DND-41 (cell line): ENCODE measurements around the gene BRD7.

Experiments used
- ATAC-seq: fragments of 200-7000 bp; cut with Tn5 transposase; 3 replicates; pipeline ENCODE4 v1.9.1; 2021; ENCODE audit warnings: low read depth; ENCODE audit not compliant: insufficient read depth
- DNase-seq: peaks from one replicate; pipeline ENCODE4 v3.0.0-alpha.2; 2020
- H2AFZ ChIP-seq: 2 replicates; pipeline ENCODE4 v1.6.0; 2012; ENCODE audit warnings: low read depth, low read length
- H3K27ac ChIP-seq: 2 replicates; pipeline ENCODE4 v1.5.1; 2012; ENCODE audit warnings: low read length, inconsistent platforms
- H3K27me3 ChIP-seq: fragments of 200-600 bp; sonication (generic); 2 replicates; pipeline ENCODE4 v1.6.0; 2012; ENCODE audit warnings: low read length, mild to moderate bottlenecking, inconsistent platforms; ENCODE audit not compliant: insufficient read depth, poor library complexity
- H3K36me3 ChIP-seq: 2 replicates; pipeline ENCODE4 v1.5.1; 2012; ENCODE audit warnings: low read length, inconsistent platforms; ENCODE audit not compliant: insufficient read depth
- H3K4me1 ChIP-seq: 2 replicates; pipeline ENCODE4 v1.5.1; 2012; ENCODE audit warnings: mild to moderate bottlenecking, low read length; ENCODE audit not compliant: insufficient read depth
- H3K4me2 ChIP-seq: 2 replicates; pipeline ENCODE4 v1.6.0; 2012; ENCODE audit warnings: mild to moderate bottlenecking, moderate library complexity, low read length, inconsistent platforms; ENCODE audit not compliant: insufficient read depth
- H3K4me3 ChIP-seq, 2 experiments: fragments of 200-600 bp in 1 of 2; shearing (Covaris generic) in 1 of 2; 2 replicates each; pipeline ENCODE4 v1.5.1; 2012 to 2016; ENCODE audit warnings: inconsistent platforms in 2 of 2, low read length in 2 of 2, mild to moderate bottlenecking in 2 of 2, low read depth in 1 of 2, moderate library complexity in 1 of 2
- H3K79me2 ChIP-seq: 2 replicates; pipeline ENCODE4 v1.6.0; 2012; ENCODE audit warnings: low read length, inconsistent platforms; ENCODE audit not compliant: insufficient read depth
- H3K9ac ChIP-seq: 2 replicates; pipeline ENCODE4 v1.6.0; 2012; ENCODE audit warnings: low read depth, mild to moderate bottlenecking, inconsistent platforms, low read length, moderate library complexity
- H3K9me3 ChIP-seq: 2 replicates; pipeline ENCODE4 v1.5.1; 2012; ENCODE audit warnings: low read length, moderate library complexity, mild to moderate bottlenecking, inconsistent platforms; ENCODE audit not compliant: insufficient read depth, severe bottlenecking
- H4K20me1 ChIP-seq: 2 replicates; pipeline ENCODE4 v1.6.0; 2012; ENCODE audit warnings: low read length; ENCODE audit not compliant: insufficient read depth
- EZH2 ChIP-seq: IDR thresholded peaks from 3 replicates; pipeline ENCODE4 v1.6.1; 2012; ENCODE audit warnings: borderline replicate concordance, low read depth, mild to moderate bottlenecking, moderate library complexity, low read length, inconsistent platforms; ENCODE audit not compliant: severe bottlenecking
- TF ChIP-seq, protein P1 (sequence below): IDR thresholded peaks from 2 replicates; pipeline ENCODE4 v1.5.1; 2012; ENCODE audit warnings: borderline replicate concordance, low read length, moderate library complexity, mild to moderate bottlenecking; ENCODE audit not compliant: poor library complexity, severe bottlenecking; ENCODE audit errors: extremely low read depth

The BRD7 gene

DNA sequence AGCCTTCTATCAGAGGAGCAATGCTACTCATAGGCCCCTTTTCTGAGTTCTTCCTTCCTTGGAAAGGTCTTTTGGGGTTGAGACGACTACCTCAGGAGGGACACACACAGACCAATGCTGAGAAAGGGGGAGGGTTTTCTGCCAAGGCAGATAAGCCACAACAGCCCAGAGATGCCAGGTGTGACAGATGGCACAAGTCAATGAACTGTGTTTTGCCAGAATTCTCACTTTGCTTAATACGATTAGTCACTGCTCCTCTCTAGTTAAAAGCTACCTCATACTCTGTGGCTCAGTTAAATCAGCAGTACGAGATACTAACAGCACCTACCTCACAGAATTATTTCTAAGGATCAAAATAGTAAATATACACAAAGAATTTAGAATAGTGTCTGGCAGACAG lies 8.0 kb downstream of the BRD7 start:
- H3K27ac ChIP-seq = no peak overlapping the region
- no peak overlapping the region for H3K4me3 ChIP-seq
- no peaks in the 10 kb centered on the region for H3K9me3 ChIP-seq
- no peak for TF ChIP-seq EZH2
- TF ChIP-seq, protein P1, sequence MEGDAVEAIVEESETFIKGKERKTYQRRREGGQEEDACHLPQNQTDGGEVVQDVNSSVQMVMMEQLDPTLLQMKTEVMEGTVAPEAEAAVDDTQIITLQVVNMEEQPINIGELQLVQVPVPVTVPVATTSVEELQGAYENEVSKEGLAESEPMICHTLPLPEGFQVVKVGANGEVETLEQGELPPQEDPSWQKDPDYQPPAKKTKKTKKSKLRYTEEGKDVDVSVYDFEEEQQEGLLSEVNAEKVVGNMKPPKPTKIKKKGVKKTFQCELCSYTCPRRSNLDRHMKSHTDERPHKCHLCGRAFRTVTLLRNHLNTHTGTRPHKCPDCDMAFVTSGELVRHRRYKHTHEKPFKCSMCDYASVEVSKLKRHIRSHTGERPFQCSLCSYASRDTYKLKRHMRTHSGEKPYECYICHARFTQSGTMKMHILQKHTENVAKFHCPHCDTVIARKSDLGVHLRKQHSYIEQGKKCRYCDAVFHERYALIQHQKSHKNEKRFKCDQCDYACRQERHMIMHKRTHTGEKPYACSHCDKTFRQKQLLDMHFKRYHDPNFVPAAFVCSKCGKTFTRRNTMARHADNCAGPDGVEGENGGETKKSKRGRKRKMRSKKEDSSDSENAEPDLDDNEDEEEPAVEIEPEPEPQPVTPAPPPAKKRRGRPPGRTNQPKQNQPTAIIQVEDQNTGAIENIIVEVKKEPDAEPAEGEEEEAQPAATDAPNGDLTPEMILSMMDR = no peak
- DNase-seq (no peak), ATAC-seq (0 out of 3 replicates have a peak, but pooled peaks have one; percentile 29)
- H2AFZ ChIP-seq = no peak overlapping the region
- peaks cover 26% of the 10 kb centered on the region for H3K4me1 ChIP-seq
- peak overlapping the region; percentile 16; the same call in 1 of the 2 replicates for H3K4me2 ChIP-seq
- H3K9ac ChIP-seq = no peak overlapping the region
- peaks cover 80% of the 10 kb centered on the region for H4K20me1 ChIP-seq
- peaks cover 93% of the 10 kb centered on the region for H3K36me3 ChIP-seq
- H3K79me2 ChIP-seq = peaks cover 99% of the 10 kb centered on the region
- no peaks in the 10 kb centered on the region for H3K27me3 ChIP-seq

DNA sequence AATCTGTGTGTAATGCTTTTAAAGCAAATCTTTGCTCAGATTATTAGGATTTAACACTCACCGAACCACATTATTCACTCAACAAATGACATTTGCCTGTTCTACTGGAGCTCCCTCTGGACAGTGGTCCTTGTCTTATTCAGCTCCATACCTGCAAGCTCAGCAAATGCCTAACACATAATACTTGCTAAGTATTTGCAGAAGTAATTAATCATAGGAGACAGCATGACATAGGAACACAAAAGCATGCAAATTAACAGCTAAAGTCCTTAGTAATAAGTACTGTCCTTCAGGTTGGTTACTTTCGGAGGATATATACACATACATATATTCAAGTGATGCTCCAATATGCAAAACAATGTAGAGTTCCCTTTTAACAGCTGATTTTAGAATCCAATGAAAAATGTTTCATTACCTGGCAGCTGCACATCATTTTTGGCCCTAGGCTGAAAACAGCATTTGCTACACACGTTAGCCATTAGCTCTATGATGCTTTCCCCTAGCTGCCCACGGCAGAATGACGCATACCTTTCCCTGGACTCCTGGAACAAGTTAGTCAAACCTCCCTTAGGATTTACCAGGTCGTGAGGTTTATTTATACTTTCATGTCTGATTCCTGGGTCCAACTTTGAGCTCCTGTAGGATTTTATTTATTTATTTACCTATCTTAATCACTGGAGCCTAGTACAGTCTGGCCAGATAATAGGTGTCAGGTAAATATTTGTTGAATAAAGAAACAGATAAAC lies 8.6 kb downstream of the BRD7 start:
- Histone ChIP-seq H3K4me2 (no peak overlapping the region; the same call in 1 of the 2 replicates), H4K20me1 (peaks cover 83% of the 10 kb centered on the region), H3K27me3 (no peaks in the 10 kb centered on the region), H3K79me2 (peaks cover 99% of the 10 kb centered on the region), H3K27ac (no peak overlapping the region), H3K4me3 (no peak overlapping the region), H3K4me1 (peaks cover 20% of the 10 kb centered on the region), H3K36me3 (peaks cover 92% of the 10 kb centered on the region), H3K9me3 (no peaks in the 10 kb centered on the region), H2AFZ (no peak overlapping the region), H3K9ac (no peak overlapping the region)
- ATAC-seq = no peak
- DNase-seq = no peak
- no peak for TF ChIP-seq EZH2
- TF ChIP-seq, protein P1 = no peak

DNA sequence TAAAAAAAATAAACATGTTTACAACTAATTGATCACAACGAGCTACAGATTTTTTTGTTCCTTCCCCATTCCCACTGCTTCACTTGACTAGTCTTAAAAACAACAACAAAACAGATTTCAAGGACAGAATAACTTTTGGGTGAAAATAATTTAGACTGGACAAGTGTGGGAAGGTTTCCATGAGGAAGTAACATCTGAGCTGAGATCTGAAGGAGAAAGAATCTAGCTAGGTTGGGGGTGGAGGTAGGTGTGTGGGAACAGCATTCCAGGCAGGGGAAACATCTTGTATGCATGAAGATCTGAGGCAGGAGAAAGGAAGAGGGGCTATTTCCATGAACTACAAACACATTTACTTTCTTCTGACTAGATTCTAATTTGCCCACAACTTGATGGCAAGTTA lies 9.2 kb downstream of the BRD7 start:
- Histone ChIP-seq H3K9me3 (no peaks in the 10 kb centered on the region), H2AFZ (no peak overlapping the region), H3K79me2 (peaks cover 97% of the 10 kb centered on the region), H3K36me3 (peaks cover 90% of the 10 kb centered on the region), H3K4me1 (peaks cover 14% of the 10 kb centered on the region), H4K20me1 (peaks cover 80% of the 10 kb centered on the region), H3K27me3 (no peaks in the 10 kb centered on the region), H3K4me2 (no peak overlapping the region), H3K9ac (no peak overlapping the region), H3K27ac (no peak overlapping the region), H3K4me3 (no peak overlapping the region)
- TF ChIP-seq, protein P1 = no peak
- TF ChIP-seq EZH2 = no peak
- DNase-seq = no peak
- ATAC-seq = no peak
